Measurements from ENCODE around the gene KDM5C. TPM values are rescaled to one million over a fixed set of nuclear protein-coding genes. Genes with fewer than 3 reads are reported as not detected.

The KDM5C gene
- total RNA-seq, 1 donor from 2014 or later, result 64.5 TPM

DNA sequence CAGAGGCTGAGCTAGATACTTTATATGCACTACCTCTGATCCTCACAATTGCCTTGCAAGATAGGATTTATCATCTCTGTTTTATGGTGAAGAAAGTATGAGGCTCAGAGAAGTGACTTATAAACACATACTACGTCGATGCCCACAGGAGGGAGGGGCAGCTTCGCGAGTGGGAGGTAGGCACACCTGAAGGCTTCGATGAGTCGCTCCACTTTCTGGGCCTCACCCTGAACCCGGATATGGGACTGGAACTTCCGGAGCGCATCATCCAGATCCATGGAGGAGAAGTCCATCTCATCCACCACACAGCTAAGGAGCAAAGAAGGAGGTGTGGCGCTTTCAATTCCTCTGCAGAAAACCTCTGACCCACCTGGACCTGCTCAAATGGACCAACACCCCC is 22.9 kb upstream of the KDM5C start:
- H3K4me3 ChIP-seq (ENCODE audit: low read depth, low read length), result no peak overlapping the region
- DNase-seq (ENCODE audit: low read depth) (peak; percentile 40), FAIRE-seq (no peak)
- H3K36me3 ChIP-seq (ENCODE audit: control insufficient read depth, insufficient read depth, low read length), result peaks cover under 1% of the 10 kb centered on the region
- TF ChIP-seq, protein P1, sequence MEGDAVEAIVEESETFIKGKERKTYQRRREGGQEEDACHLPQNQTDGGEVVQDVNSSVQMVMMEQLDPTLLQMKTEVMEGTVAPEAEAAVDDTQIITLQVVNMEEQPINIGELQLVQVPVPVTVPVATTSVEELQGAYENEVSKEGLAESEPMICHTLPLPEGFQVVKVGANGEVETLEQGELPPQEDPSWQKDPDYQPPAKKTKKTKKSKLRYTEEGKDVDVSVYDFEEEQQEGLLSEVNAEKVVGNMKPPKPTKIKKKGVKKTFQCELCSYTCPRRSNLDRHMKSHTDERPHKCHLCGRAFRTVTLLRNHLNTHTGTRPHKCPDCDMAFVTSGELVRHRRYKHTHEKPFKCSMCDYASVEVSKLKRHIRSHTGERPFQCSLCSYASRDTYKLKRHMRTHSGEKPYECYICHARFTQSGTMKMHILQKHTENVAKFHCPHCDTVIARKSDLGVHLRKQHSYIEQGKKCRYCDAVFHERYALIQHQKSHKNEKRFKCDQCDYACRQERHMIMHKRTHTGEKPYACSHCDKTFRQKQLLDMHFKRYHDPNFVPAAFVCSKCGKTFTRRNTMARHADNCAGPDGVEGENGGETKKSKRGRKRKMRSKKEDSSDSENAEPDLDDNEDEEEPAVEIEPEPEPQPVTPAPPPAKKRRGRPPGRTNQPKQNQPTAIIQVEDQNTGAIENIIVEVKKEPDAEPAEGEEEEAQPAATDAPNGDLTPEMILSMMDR (IDR thresholded peaks at IDR 0.05; ENCODE audit: insufficient read depth, low read length, severe bottlenecking), result no peak
- no peaks in the 10 kb centered on the region for H3K27me3 ChIP-seq (ENCODE audit: control insufficient read depth, insufficient read depth, low read length)

DNA sequence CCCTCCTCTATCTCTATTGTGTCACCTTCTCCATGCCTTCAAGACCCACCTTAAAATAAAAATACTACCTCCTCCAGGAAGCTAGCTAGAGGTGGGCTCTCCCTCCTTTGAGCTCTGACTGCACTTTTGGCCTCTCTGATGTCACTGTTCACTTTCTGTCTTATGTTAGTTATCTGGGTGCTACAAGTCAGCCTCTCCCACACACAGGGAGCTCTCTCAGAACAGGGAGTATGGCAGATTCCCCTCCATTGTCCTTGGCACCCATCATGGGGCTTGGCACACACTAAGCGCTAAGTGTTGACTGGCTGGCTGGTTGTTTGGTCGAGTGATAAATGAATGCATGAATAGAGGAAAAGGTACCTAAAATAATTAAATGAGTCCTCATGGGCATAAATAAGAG is 21.2 kb upstream of the KDM5C start:
- H3K4me3 ChIP-seq (ENCODE audit: low read depth, low read length), result no peak overlapping the region
- TF ChIP-seq, protein P1 (IDR thresholded peaks at IDR 0.05; ENCODE audit: insufficient read depth, low read length, severe bottlenecking), result no peak
- no peaks in the 10 kb centered on the region for H3K27me3 ChIP-seq (ENCODE audit: control insufficient read depth, insufficient read depth, low read length)
- DNase-seq (ENCODE audit: low read depth) (no peak), FAIRE-seq (no peak)
- no peaks in the 10 kb centered on the region for H3K36me3 ChIP-seq (ENCODE audit: control insufficient read depth, insufficient read depth, low read length)

DNA sequence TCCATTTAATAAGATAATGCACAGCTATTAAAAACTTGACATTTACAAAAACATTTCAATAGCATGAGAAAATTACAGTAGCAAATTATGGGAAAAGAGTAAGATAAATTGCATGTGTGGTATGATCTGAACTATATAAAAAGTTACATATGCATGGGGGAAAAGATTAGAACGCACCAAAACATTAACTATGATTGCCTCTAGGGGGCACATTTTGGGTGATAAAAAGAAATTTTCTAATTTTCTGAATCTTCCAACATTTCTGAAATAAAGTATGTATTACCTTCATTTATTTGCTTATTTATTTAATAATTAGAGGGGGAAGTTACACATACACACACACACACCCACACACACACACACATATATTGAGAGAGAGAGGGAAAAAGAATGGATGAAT is 19.6 kb upstream of the KDM5C start:
- DNase-seq (ENCODE audit: low read depth) (no peak), FAIRE-seq (no peak)
- no peaks in the 10 kb centered on the region for H3K27me3 ChIP-seq (ENCODE audit: control insufficient read depth, insufficient read depth, low read length)
- TF ChIP-seq, protein P1 (IDR thresholded peaks at IDR 0.05; ENCODE audit: insufficient read depth, low read length, severe bottlenecking), result no peak
- H3K36me3 ChIP-seq (ENCODE audit: control insufficient read depth, insufficient read depth, low read length), result no peaks in the 10 kb centered on the region
- no peak overlapping the region for H3K4me3 ChIP-seq (ENCODE audit: low read depth, low read length)

DNA sequence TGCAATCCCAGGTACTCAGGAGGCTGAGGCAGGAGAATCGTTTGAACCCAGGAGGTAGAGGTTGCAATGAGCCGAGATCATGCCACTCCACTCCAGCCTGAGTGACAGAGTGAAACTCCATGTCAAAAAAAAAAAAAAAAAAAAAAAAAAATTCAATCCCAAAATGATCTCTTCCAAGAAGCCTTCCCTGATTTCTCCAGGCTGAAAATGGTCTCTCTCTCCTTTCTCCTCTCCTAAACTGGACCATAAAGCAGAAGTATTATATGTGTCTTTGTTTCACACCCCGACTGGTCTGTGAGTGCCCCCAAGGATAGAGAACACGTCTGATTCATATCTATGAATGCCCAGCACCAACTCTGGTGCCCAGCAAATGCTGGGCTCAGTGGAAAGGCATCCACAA is 17.3 kb upstream of the KDM5C start:
- DNase-seq (ENCODE audit: low read depth) (no peak), FAIRE-seq (no peak)
- no peak overlapping the region for H3K4me3 ChIP-seq (ENCODE audit: low read depth, low read length)
- no peaks in the 10 kb centered on the region for H3K36me3 ChIP-seq (ENCODE audit: control insufficient read depth, insufficient read depth, low read length)
- no peaks in the 10 kb centered on the region for H3K27me3 ChIP-seq (ENCODE audit: control insufficient read depth, insufficient read depth, low read length)
- TF ChIP-seq, protein P1 (IDR thresholded peaks at IDR 0.05; ENCODE audit: insufficient read depth, low read length, severe bottlenecking), result no peak

DNA sequence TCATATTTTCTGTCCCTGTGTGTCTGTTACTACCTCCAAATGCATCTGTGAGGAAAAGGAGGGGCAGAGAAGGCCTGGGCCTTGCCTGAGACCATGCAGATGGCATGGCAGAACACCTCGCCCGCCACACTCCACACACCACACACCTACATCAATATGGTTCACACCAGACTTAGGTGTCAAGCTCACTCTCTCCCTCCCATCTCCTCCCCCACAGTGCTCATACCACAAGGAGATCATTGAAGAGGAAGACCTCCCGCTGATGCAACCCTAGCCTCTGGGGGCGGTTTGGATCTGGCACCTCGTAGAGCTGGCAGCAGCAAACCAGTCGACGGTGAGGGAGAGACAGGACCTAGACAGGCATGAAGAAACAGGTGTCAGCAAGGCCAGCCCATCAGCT is 16.6 kb upstream of the KDM5C start:
- peak; percentile 73 for FAIRE-seq
- H3K4me3 ChIP-seq (ENCODE audit: low read depth, low read length), result no peak overlapping the region
- no peaks in the 10 kb centered on the region for H3K27me3 ChIP-seq (ENCODE audit: control insufficient read depth, insufficient read depth, low read length)
- no peaks in the 10 kb centered on the region for H3K36me3 ChIP-seq (ENCODE audit: control insufficient read depth, insufficient read depth, low read length)
- DNase-seq (ENCODE audit: low read depth), result no peak
- TF ChIP-seq, protein P1 (IDR thresholded peaks at IDR 0.05; ENCODE audit: insufficient read depth, low read length, severe bottlenecking), result no peak

DNA sequence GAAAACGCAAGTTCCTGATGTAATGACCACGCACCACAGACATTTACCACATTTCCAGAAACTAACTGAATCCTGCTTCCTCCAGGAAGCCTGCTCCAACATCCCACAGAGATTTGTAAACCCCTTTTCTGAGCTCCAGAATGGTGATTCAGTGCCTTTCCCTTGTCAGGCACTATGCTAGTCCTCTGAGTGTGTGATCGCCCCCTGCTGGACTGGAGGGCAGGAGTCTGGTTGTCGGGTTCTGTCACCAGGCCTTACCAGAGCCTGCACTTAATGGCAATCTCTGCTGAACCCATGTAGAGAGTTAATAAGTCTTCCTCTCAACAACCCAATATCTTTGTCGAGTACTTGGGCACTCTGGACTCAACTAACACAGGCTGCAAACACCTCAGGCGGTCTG is 14.5 kb upstream of the KDM5C start:
- no peak for FAIRE-seq
- no peak for DNase-seq (ENCODE audit: low read depth)
- H3K4me3 ChIP-seq (ENCODE audit: low read depth, low read length), result no peak overlapping the region
- H3K27me3 ChIP-seq (ENCODE audit: control insufficient read depth, insufficient read depth, low read length), result no peaks in the 10 kb centered on the region
- H3K36me3 ChIP-seq (ENCODE audit: control insufficient read depth, insufficient read depth, low read length), result no peaks in the 10 kb centered on the region
- TF ChIP-seq, protein P1 (IDR thresholded peaks at IDR 0.05; ENCODE audit: insufficient read depth, low read length, severe bottlenecking), result no peak
